Transverse colon (tissue), 4 donors: ENCODE data around the gene SIPA1L3. TPM values are rescaled to one million over a fixed set of nuclear protein-coding genes. Genes with fewer than 3 reads are reported as not detected.

ENCODE experiments used
- DNase-seq: peaks from one replicate; pipeline ENCODE4 v3.0.0-alpha.2; 2019
- H3K27ac ChIP-seq, 4 donors: fragments of 200-600 bp; sonication (generic); 2 replicates each; pipeline ENCODE4 v1.5.1; 2016 to 2018; ENCODE audit warnings: inconsistent platforms in 4 of 4
- H3K27me3 ChIP-seq: fragments of 200-600 bp; sonication (generic); 2 replicates; pipeline ENCODE4 v1.5.1; 2017; ENCODE audit warnings: inconsistent platforms
- H3K36me3 ChIP-seq, 4 donors: fragments of 200-600 bp; sonication (generic); 2 replicates each; pipeline ENCODE4 v1.5.1; 2017 to 2019; ENCODE audit warnings: inconsistent platforms in 4 of 4
- H3K4me1 ChIP-seq, 4 donors: fragments of 200-600 bp; sonication (generic); 2 replicates each; pipeline ENCODE4 v1.5.1; 2017 to 2020; ENCODE audit warnings: inconsistent platforms in 4 of 4
- H3K4me3 ChIP-seq, 4 donors: fragments of 200-600 bp; sonication (generic); 1 replicate in 1 of 4; 2 replicates in 3 of 4; pipeline versions ENCODE4 v1.5.1 to v1.6.1; 2017 to 2019; ENCODE audit warnings: inconsistent platforms in 4 of 4
- H3K9me3 ChIP-seq, 2 donors: fragments of 200-600 bp; sonication (generic); 2 replicates each; pipeline ENCODE4 v1.5.1; 2017 to 2019; ENCODE audit warnings: inconsistent platforms in 2 of 2
- EP300 ChIP-seq: sonication (generic); formaldehyde crosslinking; IDR thresholded peaks from one replicate; pipeline ENCODE4 v1.6.1; 2017; ENCODE audit warnings: antibody characterized with exemption, low read depth
- POLR2A ChIP-seq: fragments of 450-650 bp; IDR thresholded peaks from one replicate; pipeline ENCODE4 v1.6.1; 2016; ENCODE audit warnings: antibody characterized with exemption, mild to moderate bottlenecking, moderate library complexity
- POLR2AphosphoS5 ChIP-seq, 3 donors: sonication (generic); formaldehyde crosslinking; IDR thresholded peaks; one replicate each; pipeline ENCODE4 v1.6.1; 2016; ENCODE audit warnings: antibody characterized with exemption in 3 of 3
- WGBS, 2 donors: methylation state at CpG; one replicate each; pipeline ENCODE4 v1.1.5; 2018; ENCODE audit warnings: low coverage in 1 of 2; 5-methylcytosine and 5-hydroxymethylcytosine counted together
- in situ Hi-C, 4 donors: fragments of 200-750 bp; cut with MboI; loops; one replicate each; pipeline versions ENCODE4 v1.15.0 to v1.15.1; 2017; ENCODE audit warnings: low sequenced_read_pairs in 3 of 4, low pct_ligation_motif_present in 1 of 4, low pct_unique_long_range_greater_than_20kb in 1 of 4
- intact Hi-C: fragments of 100-400 bp; cut with DNase I; formaldehyde crosslinking; loops from one replicate; pipeline ENCODE4 v1.15.1; 2023; ENCODE audit warnings: low total_unique reads
- total RNA-seq, 4 donors: library from RNA; depleted of rRNA; stranded (reverse); fragments of >200 nt; gene quantifications; one replicate each; pipeline ENCODE4 v1.1.0, GENCODE V29; 2016
- TF ChIP-seq, protein P1 (sequence below), 5 experiments: fragments of 200-600 bp in 3 of 5; fragments of 450-650 bp in 2 of 5; sonication (generic) in 3 of 5; IDR thresholded peaks; 1 replicate in 2 of 5; 2 replicates in 3 of 5; pipeline ENCODE4 v1.5.1; 2016 to 2017; ENCODE audit warnings: antibody characterized with exemption in 5 of 5, inconsistent platforms in 3 of 5, mild to moderate bottlenecking in 2 of 5, moderate library complexity in 1 of 5

Gene SIPA1L3
- total RNA-seq, 4 donors from 2014 or later = 191 to 284 (median 231) TPM

DNA sequence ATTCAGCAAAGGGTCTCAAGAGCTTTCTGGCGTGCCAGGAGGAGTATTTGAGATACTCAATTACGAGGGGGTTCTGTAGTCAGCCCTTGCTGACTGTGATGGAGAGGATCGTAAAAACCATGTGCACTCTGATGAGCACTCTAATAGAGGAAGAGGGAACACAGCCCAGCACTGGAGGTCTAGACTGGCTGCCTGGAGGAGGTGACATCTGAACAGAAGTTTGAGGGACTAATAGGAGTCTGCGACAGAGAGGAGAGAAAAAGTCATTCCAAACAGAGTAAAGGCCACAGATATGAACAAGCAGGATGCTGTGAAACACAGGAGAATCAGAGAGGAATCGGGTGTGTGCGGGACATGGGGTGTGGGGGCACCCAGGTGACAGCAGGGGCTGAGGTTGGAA, 237.7 kb downstream of the SIPA1L3 start:
- no peak for TF ChIP-seq EP300
- TF ChIP-seq, protein P1, sequence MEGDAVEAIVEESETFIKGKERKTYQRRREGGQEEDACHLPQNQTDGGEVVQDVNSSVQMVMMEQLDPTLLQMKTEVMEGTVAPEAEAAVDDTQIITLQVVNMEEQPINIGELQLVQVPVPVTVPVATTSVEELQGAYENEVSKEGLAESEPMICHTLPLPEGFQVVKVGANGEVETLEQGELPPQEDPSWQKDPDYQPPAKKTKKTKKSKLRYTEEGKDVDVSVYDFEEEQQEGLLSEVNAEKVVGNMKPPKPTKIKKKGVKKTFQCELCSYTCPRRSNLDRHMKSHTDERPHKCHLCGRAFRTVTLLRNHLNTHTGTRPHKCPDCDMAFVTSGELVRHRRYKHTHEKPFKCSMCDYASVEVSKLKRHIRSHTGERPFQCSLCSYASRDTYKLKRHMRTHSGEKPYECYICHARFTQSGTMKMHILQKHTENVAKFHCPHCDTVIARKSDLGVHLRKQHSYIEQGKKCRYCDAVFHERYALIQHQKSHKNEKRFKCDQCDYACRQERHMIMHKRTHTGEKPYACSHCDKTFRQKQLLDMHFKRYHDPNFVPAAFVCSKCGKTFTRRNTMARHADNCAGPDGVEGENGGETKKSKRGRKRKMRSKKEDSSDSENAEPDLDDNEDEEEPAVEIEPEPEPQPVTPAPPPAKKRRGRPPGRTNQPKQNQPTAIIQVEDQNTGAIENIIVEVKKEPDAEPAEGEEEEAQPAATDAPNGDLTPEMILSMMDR (IDR thresholded peaks at IDR 0.05) = no peak
- no peak for TF ChIP-seq POLR2AphosphoS5 (IDR thresholded peaks at IDR 0.05)
- TF ChIP-seq POLR2A = no peak
- Histone ChIP-seq H3K36me3 (peaks cover 0 to 11% (median 2%) of the 10 kb centered on the region in 4 donors), H3K27ac (no peak overlapping the region), H3K4me1 (no peaks in the 10 kb centered on the region), H3K9me3 (no peaks in the 10 kb centered on the region), H3K4me3 (no peak overlapping the region), H3K27me3 (no peaks in the 10 kb centered on the region)
- intact Hi-C loops (no loop called here), in situ Hi-C loops (no loop called here)
- WGBS, 2 donors = 96 to 100% methylated on average over 1 to 6 of the region's 6 CpGs
- no peak for DNase-seq

DNA sequence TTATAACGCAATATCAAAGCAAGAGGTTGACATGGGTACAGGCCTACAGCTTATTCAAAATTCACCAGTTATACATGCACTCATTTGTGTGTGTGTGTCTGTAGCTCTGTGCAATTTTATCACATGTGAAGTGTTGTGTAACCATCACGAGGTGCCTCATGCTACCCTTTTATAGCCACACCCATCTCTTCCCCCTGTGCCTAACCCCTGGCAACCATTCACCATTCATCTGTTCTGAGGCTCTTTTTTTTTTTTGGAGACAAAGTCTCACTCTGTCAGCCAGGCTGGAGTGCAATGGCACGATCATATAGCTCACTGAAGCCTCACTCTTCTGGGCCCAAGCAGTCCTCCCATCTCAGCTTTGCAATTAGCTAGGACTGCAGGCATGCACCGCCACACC, 238.6 kb downstream of the SIPA1L3 start:
- H3K27ac ChIP-seq = no peak overlapping the region
- no peaks in the 10 kb centered on the region for H3K9me3 ChIP-seq
- no peaks in the 10 kb centered on the region for H3K4me1 ChIP-seq
- in situ Hi-C loops (no loop called here), intact Hi-C loops (no loop called here)
- H3K4me3 ChIP-seq = no peak overlapping the region
- no peak for TF ChIP-seq EP300
- no peak for TF ChIP-seq POLR2A
- TF ChIP-seq, protein P1 (IDR thresholded peaks at IDR 0.05) = no peak
- H3K27me3 ChIP-seq = no peaks in the 10 kb centered on the region
- no peak for DNase-seq
- WGBS, 2 donors = 44 to 76% methylated on average over 2 to 4 of the region's 4 CpGs
- H3K36me3 ChIP-seq = peaks cover 0 to 11% (median 2%) of the 10 kb centered on the region in 4 donors

GRCh38 chr19:38148337-38148736, 241.3 kb downstream of the SIPA1L3 start:
- DNase-seq = no peak
- no peaks in the 10 kb centered on the region for H3K4me1 ChIP-seq
- peaks cover 0 to 23% (median 5%) of the 10 kb centered on the region in 4 donors for H3K36me3 ChIP-seq
- TF ChIP-seq POLR2A (no peak), EP300 (no peak)
- TF ChIP-seq, protein P1 (IDR thresholded peaks at IDR 0.05) = no peak
- intact Hi-C loops = no loop called here
- no peaks in the 10 kb centered on the region for H3K9me3 ChIP-seq
- no peak overlapping the region for H3K27ac ChIP-seq
- WGBS, 2 donors = 97 to 100% methylated on average over 2 to 9 of the region's 9 CpGs
- H3K27me3 ChIP-seq = no peaks in the 10 kb centered on the region
- no peak overlapping the region for H3K4me3 ChIP-seq
- in situ Hi-C loops = no loop called here

- no peak for DNase-seq
- intact Hi-C loops = loop anchor here (10.0 kb wide), 1 partner anchor 435 kb away; the partner anchor contains the start of gene ZNF607
- Histone ChIP-seq H3K27me3 (no peaks in the 10 kb centered on the region), H3K4me1 (no peaks in the 10 kb centered on the region), H3K27ac (no peak overlapping the region), H3K4me3 (no peak overlapping the region), H3K36me3 (peaks cover 0 to 36% (median 5%) of the 10 kb centered on the region in 4 donors), H3K9me3 (no peaks in the 10 kb centered on the region)
- no peak for TF ChIP-seq POLR2A
- TF ChIP-seq POLR2AphosphoS5 (IDR thresholded peaks at IDR 0.05) = no peak
- TF ChIP-seq EP300 = no peak
- TF ChIP-seq, protein P1 (IDR thresholded peaks at IDR 0.05) = no peak
- WGBS, 2 donors = 88% methylated on average over 6 of the region's 6 CpGs; no CpG with 5 or more reads in 1 of the 2 donors
- in situ Hi-C loops = no loop called here
Observed at GRCh38 chr19:38149661-38150061, 242.7 kb downstream of the SIPA1L3 start.
